Smooth muscle cell (in vitro differentiated cells): ENCODE results near the gene LEMD1. TPM values are rescaled to one million over a fixed set of nuclear protein-coding genes. Genes with fewer than 3 reads are reported as not detected.
A peak's percentile ranks its signal among the peaks of the same experiment; 100 is the strongest.

Experiments used
- DNase-seq: peaks from one replicate; lab custom pipeline; 2025; ENCODE audit not compliant: unreplicated experiment; lab: John Stamatoyannopoulos, UW
- H2AFZ ChIP-seq: fragments of 200-600 bp; sonication (generic); 2 replicates; pipeline ENCODE4 v1.6.0; 2016; ENCODE audit warnings: antibody characterized with exemption, low read depth, mild to moderate bottlenecking
- H3F3A ChIP-seq: fragments of 200-600 bp; sonication (generic); 2 replicates; pipeline ENCODE4 v1.6.0; 2017; ENCODE audit warnings: antibody characterized with exemption, low read depth
- H3K27ac ChIP-seq: fragments of 200-600 bp; sonication (generic); 2 replicates; pipeline ENCODE4 v1.5.1; 2016; ENCODE audit warnings: low read depth, mild to moderate bottlenecking
- H3K27me3 ChIP-seq: fragments of 200-600 bp; sonication (generic); 2 replicates; pipeline ENCODE4 v1.6.1; 2016; ENCODE audit warnings: low read depth, mild to moderate bottlenecking
- H3K36me3 ChIP-seq: fragments of 200-600 bp; sonication (generic); 2 replicates; pipeline ENCODE4 v1.5.1; 2016; ENCODE audit warnings: low read depth
- H3K4me1 ChIP-seq: fragments of 200-600 bp; sonication (generic); 2 replicates; pipeline ENCODE4 v1.5.1; 2016; ENCODE audit warnings: low read depth
- H3K4me2 ChIP-seq: fragments of 200-600 bp; sonication (generic); 2 replicates; pipeline ENCODE4 v1.6.0; 2016; ENCODE audit warnings: mild to moderate bottlenecking
- H3K4me3 ChIP-seq: fragments of 200-600 bp; sonication (generic); 2 replicates; pipeline ENCODE4 v1.5.1; 2016; ENCODE audit warnings: mild to moderate bottlenecking
- H3K79me2 ChIP-seq: fragments of 200-600 bp; sonication (generic); 2 replicates; pipeline ENCODE4 v1.6.0; 2016; ENCODE audit warnings: low read depth, mild to moderate bottlenecking
- H3K9ac ChIP-seq: fragments of 200-600 bp; sonication (generic); 2 replicates; pipeline ENCODE4 v1.6.0; 2016; ENCODE audit warnings: low read depth
- H3K9me3 ChIP-seq: fragments of 200-600 bp; sonication (generic); replicated peaks from 2 replicates; pipeline ENCODE4 v1.5.1; 2016; ENCODE audit warnings: low read depth
- H4K20me1 ChIP-seq: fragments of 200-600 bp; sonication (generic); 2 replicates; pipeline ENCODE4 v1.6.0; 2016; ENCODE audit warnings: low read depth
- WGBS: methylation state at CpG from one replicate; pipeline ENCODE4 v1.1.7; 2016; ENCODE audit warnings: low lambda C conversion rate; 5-methylcytosine and 5-hydroxymethylcytosine counted together
- polyA plus RNA-seq: library from polyadenylated mRNA; unstranded; fragments of >200 nt; fragmentation: Nextera tagmentation; extraction: Ambion mirVana; gene quantifications from 2 replicates; pipeline ENCODE4 v1.2.1, GENCODE V29; 2016
- total RNA-seq: library from RNA; depleted of rRNA; stranded (reverse); fragments of >200 nt; gene quantifications from 2 replicates; pipeline ENCODE4 v1.2.3, GENCODE V29; 2014
- TF ChIP-seq, protein P1 (sequence below): fragments of 200-600 bp; sonication (generic); IDR thresholded peaks from 2 replicates; pipeline ENCODE4 v1.5.1; 2017; ENCODE audit warnings: borderline replicate concordance, mild to moderate bottlenecking, antibody characterized with exemption; ENCODE audit not compliant: insufficient read depth, poor library complexity, severe bottlenecking

Gene LEMD1
- total and polyA plus RNA-seq, 2 experiments from 2014 or later: 5.8 to 8.0 TPM

DNA sequence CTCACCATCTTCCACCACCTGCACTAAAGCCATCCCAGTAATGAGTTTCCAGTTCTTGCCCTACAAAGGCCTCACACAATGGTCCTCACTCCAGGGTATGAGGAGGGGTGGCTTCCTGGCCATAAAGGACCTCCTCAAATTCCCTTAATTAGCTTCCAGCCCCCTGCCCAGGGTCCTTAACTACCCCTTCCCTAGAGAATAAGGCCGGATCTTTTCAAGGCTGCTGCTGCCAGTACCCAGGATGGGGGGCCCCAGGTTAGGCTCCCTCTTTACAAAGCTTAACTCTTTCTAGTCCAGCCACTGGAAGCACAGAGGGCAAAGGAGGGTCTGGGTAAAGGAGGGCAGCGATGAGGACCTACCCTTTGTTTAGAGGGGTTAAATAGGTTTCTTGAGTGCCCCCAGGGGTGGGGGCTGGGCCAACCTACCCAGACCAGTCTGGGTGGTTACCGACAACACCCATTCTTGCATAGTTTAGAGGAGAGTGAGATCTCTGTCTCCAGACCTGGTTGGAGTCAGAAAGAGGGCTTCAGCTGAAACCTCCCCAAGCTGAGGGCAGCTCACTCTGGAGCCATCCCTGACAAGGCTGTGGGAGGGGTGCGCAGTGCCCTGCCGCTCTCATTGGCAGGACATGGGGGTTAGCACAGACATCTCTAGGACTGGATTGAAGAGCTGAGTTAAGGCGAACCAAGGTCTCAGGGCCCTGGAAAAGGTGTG is 26.8 kb upstream of the LEMD1 start:
- H3K27me3 ChIP-seq: peaks cover 13% of the 10 kb centered on the region
- H3K4me3 ChIP-seq: peak overlapping the region; percentile 58
- peak overlapping the region; percentile 82 for H3K27ac ChIP-seq
- no peaks in the 10 kb centered on the region for H3K36me3 ChIP-seq
- H3K79me2 ChIP-seq: peaks cover 16% of the 10 kb centered on the region
- H4K20me1 ChIP-seq: peaks cover 27% of the 10 kb centered on the region
- no peak overlapping the region for H2AFZ ChIP-seq
- H3K4me1 ChIP-seq: peaks cover 84% of the 10 kb centered on the region
- peak overlapping the region; percentile 73 for H3K9ac ChIP-seq
- H3K4me2 ChIP-seq: peak overlapping the region; percentile 97
- no peaks in the 10 kb centered on the region for H3K9me3 ChIP-seq
- 39% methylated on average over 6 of the region's 6 CpGs for WGBS
- TF ChIP-seq, protein P1, sequence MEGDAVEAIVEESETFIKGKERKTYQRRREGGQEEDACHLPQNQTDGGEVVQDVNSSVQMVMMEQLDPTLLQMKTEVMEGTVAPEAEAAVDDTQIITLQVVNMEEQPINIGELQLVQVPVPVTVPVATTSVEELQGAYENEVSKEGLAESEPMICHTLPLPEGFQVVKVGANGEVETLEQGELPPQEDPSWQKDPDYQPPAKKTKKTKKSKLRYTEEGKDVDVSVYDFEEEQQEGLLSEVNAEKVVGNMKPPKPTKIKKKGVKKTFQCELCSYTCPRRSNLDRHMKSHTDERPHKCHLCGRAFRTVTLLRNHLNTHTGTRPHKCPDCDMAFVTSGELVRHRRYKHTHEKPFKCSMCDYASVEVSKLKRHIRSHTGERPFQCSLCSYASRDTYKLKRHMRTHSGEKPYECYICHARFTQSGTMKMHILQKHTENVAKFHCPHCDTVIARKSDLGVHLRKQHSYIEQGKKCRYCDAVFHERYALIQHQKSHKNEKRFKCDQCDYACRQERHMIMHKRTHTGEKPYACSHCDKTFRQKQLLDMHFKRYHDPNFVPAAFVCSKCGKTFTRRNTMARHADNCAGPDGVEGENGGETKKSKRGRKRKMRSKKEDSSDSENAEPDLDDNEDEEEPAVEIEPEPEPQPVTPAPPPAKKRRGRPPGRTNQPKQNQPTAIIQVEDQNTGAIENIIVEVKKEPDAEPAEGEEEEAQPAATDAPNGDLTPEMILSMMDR: no peak
- DNase-seq: no peak
- peaks cover 12% of the 10 kb centered on the region for H3F3A ChIP-seq

DNA sequence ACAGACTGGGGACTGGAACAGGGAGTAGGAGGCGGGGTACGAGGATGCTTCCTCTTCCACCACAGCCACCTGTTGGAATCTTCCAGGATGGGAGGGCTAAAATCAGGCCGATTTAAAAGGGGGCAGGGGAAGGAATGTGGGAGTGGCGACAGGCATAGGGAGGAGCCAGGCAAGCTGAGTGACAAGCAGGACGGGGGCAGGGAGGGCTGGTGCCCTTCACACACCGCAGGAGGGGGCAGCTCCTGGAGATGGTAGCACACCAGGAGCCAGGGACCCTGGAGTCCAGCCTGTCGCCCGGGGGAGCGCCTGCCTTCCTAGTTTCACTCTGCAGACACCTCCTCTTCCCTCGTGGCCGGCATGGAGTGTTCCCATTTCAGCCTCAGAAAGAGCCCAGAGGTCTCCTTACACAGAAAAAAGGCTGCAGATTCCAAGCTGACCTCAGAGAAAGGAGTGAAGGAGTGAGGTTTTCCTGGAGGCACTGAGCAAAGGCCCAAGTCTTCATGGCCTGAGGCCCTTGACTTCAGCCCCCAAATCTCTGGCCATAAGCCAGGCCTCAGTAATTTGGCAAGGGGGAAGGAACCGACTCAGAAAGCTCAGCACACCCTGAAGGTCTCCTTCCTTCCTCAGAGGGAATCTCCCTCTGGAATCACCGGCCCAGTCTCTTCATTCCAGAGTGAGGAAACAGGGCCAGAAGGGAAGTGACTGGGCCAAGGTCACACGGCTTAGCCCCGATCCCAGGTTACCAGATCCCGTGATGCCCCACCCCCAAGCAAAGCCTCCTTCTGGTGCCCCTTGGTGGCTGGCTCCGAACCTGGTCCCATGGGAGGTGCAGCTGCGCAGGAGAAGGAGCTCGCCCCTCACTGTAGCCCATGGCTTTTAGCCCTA is 25.8 kb upstream of the LEMD1 start:
- DNase-seq: no peak
- H3K9ac ChIP-seq: no peak overlapping the region
- H3K4me2 ChIP-seq: peak overlapping the region; percentile 97
- no peaks in the 10 kb centered on the region for H3K36me3 ChIP-seq
- peaks cover 5% of the 10 kb centered on the region for H3K27me3 ChIP-seq
- peak overlapping the region; percentile 58 for H3K4me3 ChIP-seq
- H3F3A ChIP-seq: peaks cover 12% of the 10 kb centered on the region
- H3K27ac ChIP-seq: peak overlapping the region; percentile 82
- no peaks in the 10 kb centered on the region for H3K9me3 ChIP-seq
- 43% methylated on average over 19 of the region's 19 CpGs for WGBS
- H4K20me1 ChIP-seq: peaks cover 37% of the 10 kb centered on the region
- H3K79me2 ChIP-seq: peaks cover 16% of the 10 kb centered on the region
- no peak overlapping the region for H2AFZ ChIP-seq
- TF ChIP-seq, protein P1: no peak
- H3K4me1 ChIP-seq: peaks cover 92% of the 10 kb centered on the region

DNA sequence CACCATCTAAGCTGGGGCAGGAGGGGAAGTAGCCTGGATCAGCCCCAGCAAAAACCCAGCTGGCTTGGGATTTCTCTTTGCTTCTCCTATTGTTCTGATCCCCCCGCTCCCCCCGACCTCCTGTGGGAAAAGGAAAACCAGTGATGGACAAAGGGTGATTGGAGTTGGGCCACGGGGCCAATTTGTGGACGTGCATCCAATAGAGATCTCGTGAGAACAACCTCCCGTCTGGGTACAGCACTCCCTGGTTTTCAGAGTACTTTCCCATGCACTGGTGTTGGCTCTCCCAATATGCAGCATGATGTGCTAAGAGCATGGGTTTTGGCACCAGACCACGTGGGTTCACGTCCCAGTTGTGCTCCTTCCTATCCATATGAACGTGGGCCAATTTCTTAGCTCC is 25.0 kb upstream of the LEMD1 start:
- Histone ChIP-seq H3K27me3 (no peaks in the 10 kb centered on the region), H3F3A (peaks cover 13% of the 10 kb centered on the region), H3K27ac (no peak overlapping the region), H3K4me1 (peaks cover 95% of the 10 kb centered on the region), H3K9ac (no peak overlapping the region), H4K20me1 (peaks cover 46% of the 10 kb centered on the region), H3K36me3 (no peaks in the 10 kb centered on the region), H3K9me3 (no peaks in the 10 kb centered on the region), H3K79me2 (peaks cover 16% of the 10 kb centered on the region), H2AFZ (no peak overlapping the region), H3K4me2 (peak overlapping the region; percentile 97), H3K4me3 (no peak overlapping the region)
- TF ChIP-seq, protein P1: no peak
- WGBS: 82% methylated on average over 9 of the region's 9 CpGs
- DNase-seq: no peak
